H1 (cell line): ENCODE results near the gene CSNK1D. TPM values are rescaled to one million over a fixed set of nuclear protein-coding genes. Genes with fewer than 3 reads are reported as not detected.
A peak's percentile ranks its signal among the peaks of the same experiment; 100 is the strongest.

Experiments
- ASH2L ChIP-seq: fragments of 200-600, 300-600 bp; sonication (generic); IDR thresholded peaks from one replicate; pipeline ENCODE4 v1.7.1; 2017; ENCODE audit warnings: low read length
- BCL11A ChIP-seq, 2 experiments: IDR thresholded peaks; one replicate each; pipeline ENCODE4 v1.6.1; 2011; ENCODE audit warnings: low read depth in 2 of 2, low read length in 2 of 2, mild to moderate bottlenecking in 2 of 2
- BRCA1 ChIP-seq: IDR thresholded peaks from 2 replicates; pipeline ENCODE4 v1.6.1; 2012; ENCODE audit warnings: low read depth, low read length, improper control_type of control experiment
- CBX8 ChIP-seq: fragments of 300-800, 300-1000 bp; sonication (generic); IDR thresholded peaks from 2 replicates; pipeline ENCODE4 v1.7.1; 2016; ENCODE audit warnings: low read depth, low read length, borderline replicate concordance
- CHD2 ChIP-seq: IDR thresholded peaks from 2 replicates; pipeline ENCODE4 v1.6.1; 2012; ENCODE audit warnings: low read length, improper control_type of control experiment
- CREB1 ChIP-seq: IDR thresholded peaks from 2 replicates; pipeline ENCODE4 v1.6.1; 2012; ENCODE audit warnings: inconsistent platforms
- FOSL1 ChIP-seq: IDR thresholded peaks from 2 replicates; pipeline ENCODE4 v1.6.1; 2011; ENCODE audit warnings: mild to moderate bottlenecking, low read depth, low read length, moderate library complexity; ENCODE audit not compliant: insufficient read depth
- HDAC2 ChIP-seq, 2 experiments: fragments of 300-600 bp in 1 of 2; sonication (generic) in 1 of 2; IDR thresholded peaks; 2 replicates each; pipeline ENCODE4 v1.6.1; 2011 to 2012; ENCODE audit warnings: low read depth in 2 of 2, low read length in 2 of 2, mild to moderate bottlenecking in 2 of 2, moderate library complexity in 2 of 2, borderline replicate concordance in 1 of 2, inconsistent platforms in 1 of 2
- KDM1A ChIP-seq: fragments of 200-600, 300-600 bp; sonication (generic); IDR thresholded peaks from 2 replicates; pipeline ENCODE4 v1.7.1; 2016; ENCODE audit warnings: mild to moderate bottlenecking, low read length, borderline replicate concordance
- KDM4A ChIP-seq: IDR thresholded peaks from one replicate; pipeline ENCODE4 v1.7.1; 2012; ENCODE audit warnings: low read depth, mild to moderate bottlenecking, moderate library complexity, low read length, inconsistent platforms; ENCODE audit not compliant: severe bottlenecking
- NRF1 ChIP-seq: IDR thresholded peaks from 2 replicates; pipeline ENCODE4 v1.6.1; 2011; ENCODE audit warnings: mild to moderate bottlenecking, low read depth, low read length, improper control_type of control experiment
- PHF8 ChIP-seq: fragments of 200-600 bp; sonication (generic); conservative IDR thresholded peaks from 2 replicates; pipeline ENCODE4 v1.7.1; 2012; ENCODE audit warnings: low read depth, mild to moderate bottlenecking, inconsistent platforms, low read length, moderate library complexity
- POLR2A ChIP-seq, 2 experiments: IDR thresholded peaks; 1 replicate in 1 of 2; 2 replicates in 1 of 2; pipeline ENCODE4 v1.6.1; 2011; ENCODE audit warnings: low read depth in 2 of 2, low read length in 2 of 2, mild to moderate bottlenecking in 2 of 2; ENCODE audit errors: control extremely low read depth in 1 of 2
- POLR2AphosphoS5 ChIP-seq: IDR thresholded peaks from 2 replicates; pipeline ENCODE4 v1.6.1; 2011; ENCODE audit warnings: low read depth, low read length
- RXRA ChIP-seq: IDR thresholded peaks from 2 replicates; pipeline ENCODE4 v1.6.1; 2011; ENCODE audit warnings: low read depth, mild to moderate bottlenecking, low read length, moderate library complexity; ENCODE audit not compliant: insufficient read depth
- SP1 ChIP-seq: IDR thresholded peaks from 2 replicates; pipeline ENCODE4 v1.6.1; 2011; ENCODE audit warnings: low read depth, low read length
- SUZ12 ChIP-seq: fragments of 200-600 bp; sonication (generic); IDR thresholded peaks from 2 replicates; pipeline ENCODE4 v1.6.1; 2012; ENCODE audit warnings: mild to moderate bottlenecking, inconsistent platforms, low read length, moderate library complexity, mixed read lengths
- TAF7 ChIP-seq: optimal IDR thresholded peaks from 2 replicates; pipeline ENCODE3; 2011; ENCODE audit warnings: low read depth, mild to moderate bottlenecking, inconsistent platforms, low read length, moderate library complexity, borderline replicate concordance
- TBP ChIP-seq: IDR thresholded peaks from 2 replicates; pipeline ENCODE4 v1.6.1; 2011; ENCODE audit warnings: low read depth, low read length, improper control_type of control experiment
- TCF12 ChIP-seq: IDR thresholded peaks from 2 replicates; pipeline ENCODE4 v1.6.1; 2011; ENCODE audit warnings: low read depth, mild to moderate bottlenecking, low read length
- YY1 ChIP-seq: IDR thresholded peaks from 2 replicates; pipeline ENCODE4 v1.6.1; 2011; ENCODE audit warnings: low read depth, mild to moderate bottlenecking, low read length
- ZNF274 ChIP-seq: IDR thresholded peaks from 2 replicates; pipeline ENCODE4 v1.7.0; 2012; ENCODE audit warnings: low read length, borderline replicate concordance; ENCODE audit errors: extremely low read depth
- polyA plus RNA-seq, 7 experiments: library from polyadenylated mRNA; depleted of rRNA in 3 of 7; stranded (reverse) in 5 of 7; unstranded in 2 of 7; fragments of >200 nt in 5 of 7; fragments of 200-250 nt in 2 of 7; gene quantifications; 1 replicate in 5 of 7; 2 replicates in 1 of 7; 4 replicates in 1 of 7; pipeline versions ENCODE4 v1.2.1 to v1.2.3, GENCODE V29; 2011 to 2013; ENCODE audit warnings: missing spikeins in 2 of 7, mixed read lengths in 2 of 7
- total RNA-seq: library from RNA; stranded (reverse); fragmentation: NEBNext Ultra II Directional; extraction: Animal tissue kit (Norgen Biotek cat#: 25700); gene quantifications from 2 replicates; pipeline ENCODE4 v1.2.1, GENCODE V29; 2021
- TF ChIP-seq, protein P1 (sequence below): IDR thresholded peaks from 2 replicates; pipeline ENCODE4 v1.6.1; 2011; ENCODE audit warnings: low read depth, mild to moderate bottlenecking, low read length; ENCODE audit not compliant: insufficient read depth
- TF ChIP-seq, protein P2 (sequence below): IDR thresholded peaks from 2 replicates; pipeline ENCODE4 v1.6.1; 2012; ENCODE audit warnings: inconsistent platforms

The CSNK1D gene
- total and polyA plus RNA-seq, 2 of the 8 experiments (the other 6 are each of a cell fraction or from before 2014, with no cell fraction given) = 73.5 to 103 TPM

DNA sequence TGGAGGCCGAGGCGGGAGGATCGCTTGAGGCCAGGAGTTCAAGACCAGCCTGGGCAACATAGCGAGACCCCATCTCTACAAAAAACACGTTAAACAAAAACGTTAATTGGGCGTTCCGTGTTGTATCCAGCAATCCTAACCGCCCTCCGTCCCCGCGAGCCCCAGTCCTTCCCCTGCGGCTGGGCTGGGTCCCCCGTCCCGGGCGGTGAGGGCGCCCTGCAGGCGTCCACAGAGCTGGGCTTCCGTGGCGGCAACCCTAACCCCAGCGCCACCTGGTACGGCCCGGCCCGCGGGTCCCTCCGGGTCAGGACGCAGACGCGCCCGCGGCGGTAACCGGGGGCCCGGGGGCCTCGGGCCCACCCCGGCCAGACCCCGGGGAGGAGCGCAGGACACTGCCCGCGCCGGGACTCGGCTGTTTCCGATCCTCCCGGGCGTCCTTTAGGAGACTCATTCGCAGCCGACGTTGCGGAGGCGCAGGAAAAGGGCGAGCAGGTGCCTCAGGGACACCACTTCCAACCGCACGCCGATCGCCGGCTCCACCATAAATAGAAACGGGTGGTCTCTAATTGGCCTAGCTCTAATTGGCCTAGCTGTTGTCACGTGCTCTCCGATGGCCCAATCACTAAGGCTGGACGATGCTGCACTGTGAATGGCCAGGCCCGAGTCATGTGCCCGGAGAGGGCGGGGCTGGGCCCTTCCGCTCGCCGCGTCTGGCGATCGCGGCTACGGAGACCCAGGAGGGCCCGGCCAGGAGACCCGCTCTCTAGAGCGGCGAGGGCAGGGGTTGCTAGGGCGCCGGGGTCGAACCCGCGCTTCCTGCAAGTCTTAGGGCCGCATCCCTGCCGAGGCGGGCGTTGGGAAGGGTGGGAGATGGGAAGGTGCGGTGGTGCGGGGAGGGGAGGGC, 19.0 kb upstream of the CSNK1D start (continued):
- TF ChIP-seq BRCA1 (no peak), TCF12 (no peak), ZNF274 (no peak), FOSL1 (no peak), KDM1A (peak; percentile 93), RXRA (no peak), SUZ12 (no peak), SP1 (peak; percentile 75), POLR2AphosphoS5 (peak; percentile 96), BCL11A (IDR thresholded peaks at IDR 0.05; ENCODE audit: low read depth in 2 of 2, low read length in 2 of 2) (no peak), HDAC2 (IDR thresholded peaks at IDR 0.05; ENCODE audit: borderline replicate concordance in 1 of 2, low read depth in 2 of 2, low read length in 2 of 2) (peak in 1 of 2 experiments; percentile 22; a peak in 1 of 4 replicates), YY1 (no peak), TAF7 (peak; percentile 81), KDM4A (peak; percentile 82), CREB1 (0 out of 2 replicates have a peak, but pooled peaks have one; percentile 24), PHF8 (peak; percentile 88), ASH2L (peak; percentile 23), CHD2 (no peak), NRF1 (no peak; the same call in 1 of the 2 replicates), TBP (peak; percentile 91), POLR2A (IDR thresholded peaks at IDR 0.05; ENCODE audit: control extremely low read depth in 1 of 2, low read depth in 2 of 2, low read length in 2 of 2) (peak in 1 of 2 experiments; percentile 76; a peak in 2 of 3 replicates), CBX8 (no peak)
- TF ChIP-seq, protein P1, sequence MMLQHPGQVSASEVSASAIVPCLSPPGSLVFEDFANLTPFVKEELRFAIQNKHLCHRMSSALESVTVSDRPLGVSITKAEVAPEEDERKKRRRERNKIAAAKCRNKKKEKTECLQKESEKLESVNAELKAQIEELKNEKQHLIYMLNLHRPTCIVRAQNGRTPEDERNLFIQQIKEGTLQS = peak; percentile 94
- TF ChIP-seq, protein P2, sequence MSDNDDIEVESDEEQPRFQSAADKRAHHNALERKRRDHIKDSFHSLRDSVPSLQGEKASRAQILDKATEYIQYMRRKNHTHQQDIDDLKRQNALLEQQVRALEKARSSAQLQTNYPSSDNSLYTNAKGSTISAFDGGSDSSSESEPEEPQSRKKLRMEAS = peak; percentile 87
